Muscle layer of duodenum (tissue), 2 donors: ENCODE results near the gene NT5DC3.
"Not testable (repeated sequence)": the region's sequence is repeated elsewhere in the genome, so short reads cannot be mapped to it uniquely, and the experiment has no call there.

Experiments used
- H3K27ac ChIP-seq: one replicate; pipeline ENCODE4 v1.7.0; 2013; ENCODE audit warnings: mild to moderate bottlenecking, low read length
- H3K27me3 ChIP-seq: one replicate; pipeline ENCODE4 v1.7.0; 2013; ENCODE audit warnings: low read depth, mild to moderate bottlenecking, control low read depth, low read length
- H3K36me3 ChIP-seq, 2 donors: one replicate each; pipeline ENCODE4 v1.7.0; 2013; ENCODE audit warnings: low read length in 2 of 2, control low read depth in 1 of 2, mild to moderate bottlenecking in 1 of 2; ENCODE audit not compliant: insufficient read depth in 2 of 2, control insufficient read depth in 1 of 2
- H3K4me1 ChIP-seq, 2 donors: one replicate each; pipeline ENCODE4 v1.7.0; 2013; ENCODE audit warnings: low read length in 2 of 2, mild to moderate bottlenecking in 2 of 2, control low read depth in 1 of 2, moderate library complexity in 1 of 2; ENCODE audit not compliant: insufficient read depth in 2 of 2, control insufficient read depth in 1 of 2
- H3K4me3 ChIP-seq, 2 donors: one replicate each; pipeline ENCODE4 v1.7.0; 2013; ENCODE audit warnings: low read length in 2 of 2, low read depth in 1 of 2, mild to moderate bottlenecking in 1 of 2
- H3K9me3 ChIP-seq, 2 donors: one replicate each; pipeline ENCODE4 v1.7.0; 2013; ENCODE audit warnings: low read length in 2 of 2, control low read depth in 1 of 2, mild to moderate bottlenecking in 1 of 2; ENCODE audit not compliant: control insufficient read depth in 1 of 2
- donor health status: healthy.

The NT5DC3 gene

DNA sequence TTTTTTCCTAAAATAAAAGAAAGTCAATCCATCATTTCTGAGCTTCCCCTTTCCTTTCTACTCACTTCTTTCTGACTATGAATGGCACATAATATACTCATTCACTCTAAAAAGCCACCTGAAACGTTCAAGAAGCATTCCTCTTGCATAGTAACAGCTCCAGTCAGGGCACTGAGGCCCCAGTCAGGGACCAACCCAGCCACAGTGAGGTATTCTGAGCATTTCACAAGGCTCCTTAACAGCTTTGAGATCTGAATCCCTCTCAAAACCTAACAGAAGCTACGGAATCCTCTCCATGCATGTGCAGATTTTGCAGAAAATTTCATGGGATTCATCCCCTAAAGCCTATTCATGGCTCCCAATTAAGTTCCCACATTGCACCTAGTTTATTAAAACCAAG is 23.2 kb downstream of the NT5DC3 start:
- peaks cover 5 to 14% of the 10 kb centered on the region in 2 donors for H3K36me3 ChIP-seq
- peaks cover 0 to 25% of the 10 kb centered on the region in 2 donors for H3K4me1 ChIP-seq
- H3K27me3 ChIP-seq, result no peaks in the 10 kb centered on the region
- peaks cover 0 to 5% of the 10 kb centered on the region in 2 donors for H3K9me3 ChIP-seq
- H3K4me3 ChIP-seq, result no peak overlapping the region
- no peak overlapping the region for H3K27ac ChIP-seq

DNA sequence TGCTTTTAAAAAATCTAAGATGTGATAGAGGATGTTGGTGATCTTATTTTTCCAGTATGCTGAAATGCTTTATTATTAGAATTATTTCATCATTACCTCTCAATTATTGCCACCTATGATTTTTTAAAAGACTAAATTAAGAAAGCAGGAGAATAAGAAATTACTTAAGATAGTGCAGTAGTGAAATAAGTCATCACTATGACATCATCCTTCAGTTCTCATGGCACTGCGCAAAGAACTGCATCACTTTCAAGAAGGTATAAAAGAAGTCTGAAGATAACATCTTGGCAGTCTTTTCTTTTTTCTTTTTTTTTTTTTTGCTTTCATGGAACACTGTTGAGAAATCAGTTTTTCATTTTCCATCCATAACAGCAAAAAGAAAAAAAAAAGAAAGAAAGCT is 24.4 kb downstream of the NT5DC3 start:
- H3K9me3 ChIP-seq, result peaks cover 0 to 5% of the 10 kb centered on the region in 2 donors
- peaks cover 0 to 18% of the 10 kb centered on the region in 2 donors for H3K4me1 ChIP-seq
- H3K27ac ChIP-seq, result no peak overlapping the region
- no peak overlapping the region for H3K4me3 ChIP-seq
- no peaks in the 10 kb centered on the region for H3K27me3 ChIP-seq
- H3K36me3 ChIP-seq, result peaks cover 5 to 14% of the 10 kb centered on the region in 2 donors

DNA sequence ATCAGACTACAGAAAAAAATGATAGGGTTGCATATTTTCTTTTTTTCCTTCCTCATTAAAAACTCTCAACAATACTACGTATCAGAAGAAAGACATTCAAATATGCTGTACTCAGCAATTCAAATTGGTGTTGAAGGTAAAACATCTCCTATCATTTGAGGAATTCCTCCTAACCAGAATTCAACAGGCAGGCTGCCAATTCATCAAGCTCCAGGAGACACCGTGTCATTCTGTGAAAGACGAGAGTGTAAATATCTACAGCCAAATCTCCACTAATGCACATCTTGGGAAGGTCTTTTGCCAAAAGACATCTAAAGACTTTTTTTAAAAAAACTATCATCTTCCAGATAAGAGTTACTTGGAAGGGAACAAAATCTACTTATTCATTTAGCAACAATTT is 26.6 kb downstream of the NT5DC3 start:
- Histone ChIP-seq H3K4me1 (peaks cover 0 to 9% of the 10 kb centered on the region in 2 donors), H3K4me3 (no peak overlapping the region), H3K36me3 (peaks cover 5 to 14% of the 10 kb centered on the region in 2 donors), H3K27ac (no peak overlapping the region), H3K9me3 (no peaks in the 10 kb centered on the region), H3K27me3 (no peaks in the 10 kb centered on the region)

DNA sequence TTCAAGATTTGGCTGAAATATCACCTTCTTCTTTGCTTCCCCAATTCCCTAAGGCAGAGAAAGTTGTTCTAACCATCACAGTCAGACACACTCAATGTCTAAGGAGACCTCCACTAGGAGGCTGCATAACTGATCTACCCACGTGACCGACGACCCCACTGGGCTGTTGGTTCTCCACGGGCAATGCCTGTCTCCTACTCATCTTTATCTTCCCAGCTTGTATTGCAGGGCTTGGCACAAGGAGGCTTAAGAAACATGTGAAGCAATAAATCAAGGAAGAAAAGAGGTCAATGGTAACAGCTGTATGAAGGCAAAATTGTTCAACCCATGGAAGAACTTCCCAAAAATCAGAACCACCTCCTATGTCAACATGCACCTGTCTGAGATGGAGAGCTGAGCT is 27.1 kb downstream of the NT5DC3 start:
- H3K27ac ChIP-seq, result no peak overlapping the region

DNA sequence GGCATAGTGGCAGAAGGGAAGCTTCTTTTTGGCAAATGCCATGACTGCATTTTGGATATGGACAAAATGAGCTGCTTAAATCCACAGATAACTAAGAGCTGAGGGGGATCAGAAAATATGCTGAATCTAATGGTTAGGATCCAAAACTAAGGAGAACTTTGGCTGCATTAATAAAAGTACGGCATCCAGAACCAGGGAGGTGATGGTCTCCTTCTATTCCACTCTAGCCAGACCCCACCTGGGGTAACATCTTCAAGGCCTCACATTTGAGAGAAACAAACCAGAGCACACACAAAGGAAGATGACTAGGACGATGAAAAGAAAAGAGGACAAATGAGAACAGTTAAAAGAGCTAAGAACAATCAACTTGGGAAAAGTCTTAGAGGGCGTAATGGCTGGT is 27.6 kb downstream of the NT5DC3 start:
- H3K27me3 ChIP-seq, result no peaks in the 10 kb centered on the region
- H3K4me1 ChIP-seq, result no peaks in the 10 kb centered on the region
- H3K36me3 ChIP-seq, result peaks cover 5 to 14% of the 10 kb centered on the region in 2 donors
- no peak overlapping the region for H3K27ac ChIP-seq
- no peaks in the 10 kb centered on the region for H3K9me3 ChIP-seq
- no peak overlapping the region for H3K4me3 ChIP-seq

More for the DNA sequence above, 27.1 kb downstream of the NT5DC3 start:
- peaks cover 5 to 14% of the 10 kb centered on the region in 2 donors for H3K36me3 ChIP-seq
- H3K4me1 ChIP-seq, result peaks cover 0 to 4% of the 10 kb centered on the region in 2 donors
- H3K27me3 ChIP-seq, result no peaks in the 10 kb centered on the region
- no peak overlapping the region for H3K4me3 ChIP-seq
- no peaks in the 10 kb centered on the region for H3K9me3 ChIP-seq

DNA sequence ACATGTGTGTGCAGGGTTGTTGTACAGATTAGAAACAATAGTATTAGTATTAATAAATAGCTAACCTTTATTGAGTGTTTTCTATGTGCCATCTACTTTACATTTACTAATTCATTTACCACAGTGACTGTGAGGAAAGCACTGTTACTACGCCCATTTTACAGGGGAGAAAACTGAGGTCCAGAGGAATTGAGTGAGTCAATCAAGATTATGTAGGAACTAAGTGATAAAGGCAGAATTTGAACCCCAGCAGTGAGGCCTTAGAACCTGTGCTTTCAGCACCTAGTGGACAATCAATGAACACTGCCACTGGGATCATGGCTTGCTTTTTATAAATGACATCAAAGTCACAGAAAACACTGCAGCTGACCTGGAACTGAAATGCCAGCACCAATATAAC is 28.2 kb downstream of the NT5DC3 start:
- Histone ChIP-seq H3K4me1 (no peaks in the 10 kb centered on the region), H3K36me3 (peaks cover 5 to 14% of the 10 kb centered on the region in 2 donors), H3K27ac (no peak overlapping the region), H3K4me3 (no peak overlapping the region), H3K27me3 (no peaks in the 10 kb centered on the region), H3K9me3 (no peaks in the 10 kb centered on the region)

DNA sequence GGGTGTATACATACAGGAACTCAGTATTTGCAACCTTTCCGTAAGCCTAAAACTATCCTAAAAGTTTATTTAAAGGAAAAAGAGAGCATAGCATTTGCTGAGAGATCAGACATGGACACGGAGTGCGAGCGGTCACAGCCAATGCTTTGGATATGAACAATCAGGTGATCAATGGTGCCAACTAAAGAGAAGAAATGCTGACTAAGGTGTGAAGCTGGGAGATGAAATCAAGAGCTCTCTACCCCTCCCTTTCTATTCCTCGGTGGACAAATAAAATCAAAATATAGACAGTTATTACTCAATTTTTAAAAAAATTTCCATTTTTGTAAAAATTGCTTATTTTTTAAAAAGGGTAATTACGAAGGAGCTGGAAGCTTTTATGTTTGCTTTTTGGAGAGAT is 29.2 kb downstream of the NT5DC3 start:
- no peak overlapping the region for H3K4me3 ChIP-seq
- H3K9me3 ChIP-seq, result no peaks in the 10 kb centered on the region
- no peak overlapping the region for H3K27ac ChIP-seq
- no peaks in the 10 kb centered on the region for H3K27me3 ChIP-seq
- H3K4me1 ChIP-seq, result peaks cover 0 to 2% of the 10 kb centered on the region in 2 donors
- peaks cover 5 to 14% of the 10 kb centered on the region in 2 donors for H3K36me3 ChIP-seq

DNA sequence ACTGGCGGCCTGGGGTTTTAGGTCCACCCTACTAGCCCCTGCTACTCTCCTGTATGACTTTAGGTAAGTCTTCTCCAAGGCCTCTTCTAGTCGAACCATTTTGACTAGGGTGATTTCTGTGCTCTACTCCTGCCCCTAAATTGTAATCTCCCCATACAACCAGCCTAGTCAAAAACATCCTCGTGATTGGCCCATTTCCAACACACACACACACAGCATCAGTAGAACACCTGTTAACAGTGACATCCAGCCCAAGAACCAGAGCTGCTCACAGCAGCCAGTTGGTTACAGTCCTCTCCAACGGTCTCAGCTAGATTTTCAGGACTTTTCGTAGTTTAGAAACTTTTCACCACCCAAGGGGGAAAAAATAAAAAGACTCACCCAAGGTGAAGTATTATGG is 30.9 kb downstream of the NT5DC3 start:
- H3K4me3 ChIP-seq, result no peak overlapping the region
- H3K36me3 ChIP-seq, result peaks cover 5 to 14% of the 10 kb centered on the region in 2 donors
- H3K9me3 ChIP-seq, result no peaks in the 10 kb centered on the region
- H3K27ac ChIP-seq, result no peak overlapping the region
- H3K4me1 ChIP-seq, result peaks cover 0 to 4% of the 10 kb centered on the region in 2 donors
- H3K27me3 ChIP-seq, result no peaks in the 10 kb centered on the region

DNA sequence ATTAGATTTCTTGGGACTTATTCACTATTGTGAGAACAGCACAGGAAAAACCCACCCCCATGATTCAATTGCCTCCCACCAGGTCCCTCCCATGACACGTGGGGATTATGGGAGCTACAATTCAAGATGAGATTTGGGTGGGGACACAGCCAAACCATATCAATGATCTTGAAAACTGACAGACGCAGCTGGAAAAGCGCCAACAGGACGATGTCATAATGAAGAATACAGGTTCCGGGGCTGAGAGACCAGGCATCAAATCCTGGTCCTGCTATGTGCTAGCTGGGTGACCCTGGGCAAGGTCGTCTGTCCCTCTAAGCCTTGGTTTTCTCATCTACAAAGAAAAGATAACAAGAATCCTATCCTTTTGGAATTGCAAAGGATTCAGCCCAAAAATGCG is 31.4 kb downstream of the NT5DC3 start:
- H3K4me1 ChIP-seq, H3K27ac ChIP-seq, H3K9me3 ChIP-seq, H3K27me3 ChIP-seq, H3K4me3 ChIP-seq: not testable (repeated sequence)
- peaks cover 5 to 14% of the 10 kb centered on the region in 2 donors for H3K36me3 ChIP-seq

DNA sequence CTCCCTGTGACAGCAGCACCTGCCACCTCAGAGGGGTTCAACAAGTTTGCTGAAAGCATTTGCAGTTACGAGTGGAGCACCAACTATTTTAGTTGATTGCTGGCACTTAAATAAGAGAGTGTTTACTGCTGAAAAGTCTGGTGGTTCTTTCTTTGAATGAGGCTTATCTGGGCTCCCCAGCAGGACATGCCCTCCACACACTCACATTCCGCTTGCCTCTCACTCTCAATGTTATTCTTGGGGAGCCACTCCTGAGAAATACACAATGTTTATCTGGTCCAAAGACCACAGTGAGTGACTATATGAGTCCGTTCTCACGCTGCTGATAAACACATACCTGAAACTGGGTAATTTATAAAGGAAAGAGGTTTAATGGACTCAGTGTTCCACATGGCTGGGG is 31.9 kb downstream of the NT5DC3 start:
- peaks cover 5 to 14% of the 10 kb centered on the region in 2 donors for H3K36me3 ChIP-seq
- no peaks in the 10 kb centered on the region for H3K9me3 ChIP-seq
- H3K4me1 ChIP-seq, result peaks cover 0 to 4% of the 10 kb centered on the region in 2 donors
- H3K27ac ChIP-seq, result no peak overlapping the region
- no peaks in the 10 kb centered on the region for H3K27me3 ChIP-seq
- no peak overlapping the region for H3K4me3 ChIP-seq

DNA sequence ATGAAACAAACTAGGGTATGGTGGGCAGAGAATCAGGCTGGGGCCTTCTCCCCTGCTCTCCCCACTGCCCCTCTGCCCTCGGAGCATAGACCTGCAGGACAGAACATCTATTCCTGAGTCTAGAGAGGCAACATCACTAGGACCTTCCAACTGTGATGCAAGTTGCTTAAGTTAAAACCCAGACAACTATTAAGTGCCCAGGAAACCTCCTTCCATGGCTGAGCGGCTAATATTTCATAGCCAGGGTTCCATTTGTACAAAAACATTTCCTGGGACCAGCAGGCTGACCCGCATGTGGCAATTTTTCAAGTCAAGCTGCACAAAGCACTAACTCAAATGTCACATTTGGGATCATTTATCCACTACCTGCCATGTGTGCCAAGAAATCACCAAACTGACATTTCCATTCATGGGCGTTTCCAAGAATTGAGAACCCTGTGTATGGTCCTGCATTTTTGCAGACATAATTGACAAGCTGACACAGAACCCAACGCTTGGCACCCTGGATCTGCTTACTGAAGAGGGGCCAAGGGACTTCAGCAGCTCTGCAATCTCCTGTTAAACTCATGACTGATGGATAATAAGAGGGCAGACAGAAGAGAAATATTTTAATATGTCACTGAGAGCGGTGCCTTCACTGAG is 32.7 kb downstream of the NT5DC3 start:
- H3K27me3 ChIP-seq, result no peaks in the 10 kb centered on the region
- H3K36me3 ChIP-seq, result peaks cover 2 to 6% of the 10 kb centered on the region in 2 donors
- H3K27ac ChIP-seq, result no peak overlapping the region
- no peak overlapping the region for H3K4me3 ChIP-seq
- no peaks in the 10 kb centered on the region for H3K9me3 ChIP-seq
- peaks cover 0 to 4% of the 10 kb centered on the region in 2 donors for H3K4me1 ChIP-seq
